IPS-NIHi11 (cell line): ENCODE results near the gene ZFHX3.
"Not testable (repeated sequence)": the region's sequence is repeated elsewhere in the genome, so short reads cannot be mapped to it uniquely, and the experiment has no call there.

Experiments used
- DNase-seq: peaks from one replicate; pipeline ENCODE4 v3.0.0; 2012; ENCODE audit warnings: mixed read lengths, low spot score

ZFHX3 gene, protein sequence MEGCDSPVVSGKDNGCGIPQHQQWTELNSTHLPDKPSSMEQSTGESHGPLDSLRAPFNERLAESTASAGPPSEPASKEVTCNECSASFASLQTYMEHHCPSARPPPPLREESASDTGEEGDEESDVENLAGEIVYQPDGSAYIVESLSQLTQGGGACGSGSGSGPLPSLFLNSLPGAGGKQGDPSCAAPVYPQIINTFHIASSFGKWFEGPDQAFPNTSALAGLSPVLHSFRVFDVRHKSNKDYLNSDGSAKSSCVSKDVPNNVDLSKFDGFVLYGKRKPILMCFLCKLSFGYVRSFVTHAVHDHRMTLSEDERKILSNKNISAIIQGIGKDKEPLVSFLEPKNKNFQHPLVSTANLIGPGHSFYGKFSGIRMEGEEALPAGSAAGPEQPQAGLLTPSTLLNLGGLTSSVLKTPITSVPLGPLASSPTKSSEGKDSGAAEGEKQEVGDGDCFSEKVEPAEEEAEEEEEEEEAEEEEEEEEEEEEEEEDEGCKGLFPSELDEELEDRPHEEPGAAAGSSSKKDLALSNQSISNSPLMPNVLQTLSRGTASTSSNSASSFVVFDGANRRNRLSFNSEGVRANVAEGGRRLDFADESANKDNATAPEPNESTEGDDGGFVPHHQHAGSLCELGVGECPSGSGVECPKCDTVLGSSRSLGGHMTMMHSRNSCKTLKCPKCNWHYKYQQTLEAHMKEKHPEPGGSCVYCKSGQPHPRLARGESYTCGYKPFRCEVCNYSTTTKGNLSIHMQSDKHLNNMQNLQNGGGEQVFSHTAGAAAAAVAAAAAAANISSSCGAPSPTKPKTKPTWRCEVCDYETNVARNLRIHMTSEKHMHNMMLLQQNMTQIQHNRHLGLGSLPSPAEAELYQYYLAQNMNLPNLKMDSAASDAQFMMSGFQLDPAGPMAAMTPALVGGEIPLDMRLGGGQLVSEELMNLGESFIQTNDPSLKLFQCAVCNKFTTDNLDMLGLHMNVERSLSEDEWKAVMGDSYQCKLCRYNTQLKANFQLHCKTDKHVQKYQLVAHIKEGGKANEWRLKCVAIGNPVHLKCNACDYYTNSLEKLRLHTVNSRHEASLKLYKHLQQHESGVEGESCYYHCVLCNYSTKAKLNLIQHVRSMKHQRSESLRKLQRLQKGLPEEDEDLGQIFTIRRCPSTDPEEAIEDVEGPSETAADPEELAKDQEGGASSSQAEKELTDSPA (N-terminal part only)

DNA sequence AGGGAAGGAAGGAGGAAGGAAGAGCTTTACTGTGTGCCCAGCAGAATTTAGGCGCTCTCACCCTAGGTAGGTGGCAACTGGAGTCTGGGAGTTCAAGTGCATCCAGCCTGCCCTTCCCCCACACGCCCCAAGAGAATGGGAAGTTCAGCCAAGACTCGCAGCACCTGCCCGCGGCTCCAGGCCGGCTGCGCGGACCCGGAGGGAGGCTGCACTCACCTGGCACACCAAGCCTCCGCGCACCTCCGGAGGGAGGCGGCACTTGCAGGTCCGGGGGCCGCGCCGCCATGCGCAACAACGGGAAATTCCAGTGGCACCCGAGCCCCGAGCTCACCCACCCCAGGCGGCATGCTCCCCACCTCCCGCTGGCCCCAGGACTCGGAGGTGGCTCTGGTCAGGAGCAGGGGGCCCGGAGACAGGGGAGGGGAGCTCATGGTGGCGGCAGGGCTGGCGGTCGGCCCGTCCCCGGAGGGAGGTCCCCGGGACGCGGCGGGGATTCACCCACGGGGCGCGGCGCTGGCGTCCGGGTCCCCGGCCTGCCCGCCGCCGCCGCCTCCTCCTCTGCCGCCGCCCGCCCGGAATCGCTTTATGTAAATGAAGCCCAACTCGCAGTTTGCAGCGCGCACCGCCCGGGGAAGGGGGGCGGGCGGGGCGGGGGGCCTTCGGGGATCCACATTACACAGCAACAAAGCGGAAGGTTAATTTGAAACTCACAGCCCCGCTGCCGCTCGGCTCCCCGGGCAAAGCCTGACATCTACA, at the start of gene ZFHX3:
TSS of gene ZFHX3 (minus strand) at position 593 of the 756 bp plus-strand sequence. CDS start 87,983 bp downstream, outside the sequence.
- peak; percentile 54 for DNase-seq

DNA sequence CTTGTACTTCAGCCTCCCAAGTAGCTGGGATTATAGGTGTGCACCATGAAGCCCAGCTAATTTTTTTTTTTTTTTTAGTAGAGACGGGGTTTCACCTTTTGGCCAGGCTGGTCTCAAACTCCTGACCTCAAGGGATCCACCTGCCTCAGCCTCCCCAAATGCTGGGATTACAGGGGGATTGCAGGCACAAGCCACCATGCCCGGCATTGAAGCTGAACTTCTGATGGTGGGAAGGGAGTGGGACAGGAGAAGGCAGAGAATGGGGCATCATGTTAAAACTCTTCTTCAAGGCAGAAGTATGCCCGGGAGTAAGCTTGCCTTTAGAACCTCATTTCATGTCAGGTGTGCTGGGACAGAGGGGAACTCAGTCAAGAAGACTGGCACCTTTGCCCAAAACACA, 48.6 kb upstream of the ZFHX3 start:
- no peak for DNase-seq

DNA sequence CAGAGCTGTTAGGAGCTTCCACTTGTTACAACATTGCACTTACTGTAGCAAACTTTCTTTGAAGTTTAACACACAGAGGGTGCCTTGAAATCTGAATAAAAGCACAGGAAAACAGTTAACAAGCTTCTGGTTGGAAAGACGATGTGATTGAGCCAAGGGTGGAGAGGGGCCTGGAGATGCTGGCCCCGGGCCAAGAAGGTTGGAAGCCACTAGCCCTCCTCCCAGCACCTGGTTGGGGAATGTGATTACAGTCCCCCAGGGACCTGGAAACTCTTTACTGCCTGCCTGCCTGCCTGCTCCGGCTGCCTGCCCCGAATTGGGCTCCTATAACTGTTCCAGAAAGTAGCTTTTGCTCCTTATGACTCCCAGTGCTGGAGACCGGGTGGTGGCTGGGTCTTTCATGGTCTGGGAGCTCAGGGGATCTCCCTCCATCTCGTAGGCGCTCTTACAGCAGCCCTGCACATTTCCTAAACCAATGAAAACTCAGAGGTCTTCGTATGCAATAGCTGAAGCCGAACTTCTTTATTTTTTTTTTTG, 48.0 kb upstream of the ZFHX3 start:
- peak; percentile 29 for DNase-seq

DNA sequence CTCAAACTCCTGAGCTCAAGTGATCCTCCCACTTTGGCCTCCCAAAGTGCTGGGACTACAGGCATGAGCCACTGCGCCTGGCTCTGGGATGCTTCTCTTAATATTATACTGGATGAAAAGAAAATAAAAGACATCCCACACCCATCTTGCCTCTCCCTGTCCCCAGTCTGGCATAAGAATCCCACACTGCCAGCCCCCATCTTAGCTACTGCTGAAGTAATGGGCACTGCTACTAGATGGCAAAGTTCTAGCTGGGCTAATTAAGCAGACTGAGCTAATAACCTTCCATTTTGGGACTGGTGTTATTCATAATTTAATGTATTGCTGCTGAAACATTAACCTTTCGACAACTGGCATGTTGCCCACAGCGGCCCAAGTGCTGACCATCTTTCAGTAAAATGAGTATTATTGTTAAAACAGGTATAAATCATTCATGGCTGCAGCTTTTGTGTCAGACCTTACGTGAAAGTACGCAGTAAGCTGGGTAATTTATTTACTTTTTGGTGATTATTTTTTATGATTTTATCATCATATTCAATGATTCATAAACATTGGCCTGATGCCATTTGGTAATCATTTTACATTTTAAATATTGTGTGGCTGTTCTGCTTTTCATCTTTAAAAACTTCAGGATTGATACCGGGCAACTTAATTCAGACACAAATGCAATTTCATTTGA, 47.4 kb upstream of the ZFHX3 start:
- DNase-seq: no peak

DNA sequence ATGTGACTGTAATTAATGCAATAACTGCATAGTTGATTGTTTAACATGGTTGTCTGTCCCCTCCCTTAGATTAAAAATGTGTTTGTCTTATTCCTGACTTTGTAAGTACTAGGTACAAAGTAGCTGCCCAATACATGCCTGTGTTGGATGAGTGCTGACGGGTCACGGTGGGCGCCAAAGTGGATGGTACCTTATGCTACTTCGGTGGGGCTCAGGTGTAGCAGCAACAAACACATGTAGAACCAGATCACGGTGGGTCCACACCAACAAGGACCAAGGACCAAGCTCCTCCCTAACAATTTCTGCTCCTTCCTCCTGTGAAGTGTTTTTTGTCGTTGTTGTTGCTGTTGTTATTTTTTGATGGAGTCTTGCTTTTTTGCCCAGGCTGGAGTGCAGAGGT, 46.4 kb upstream of the ZFHX3 start:
- no peak for DNase-seq

DNA sequence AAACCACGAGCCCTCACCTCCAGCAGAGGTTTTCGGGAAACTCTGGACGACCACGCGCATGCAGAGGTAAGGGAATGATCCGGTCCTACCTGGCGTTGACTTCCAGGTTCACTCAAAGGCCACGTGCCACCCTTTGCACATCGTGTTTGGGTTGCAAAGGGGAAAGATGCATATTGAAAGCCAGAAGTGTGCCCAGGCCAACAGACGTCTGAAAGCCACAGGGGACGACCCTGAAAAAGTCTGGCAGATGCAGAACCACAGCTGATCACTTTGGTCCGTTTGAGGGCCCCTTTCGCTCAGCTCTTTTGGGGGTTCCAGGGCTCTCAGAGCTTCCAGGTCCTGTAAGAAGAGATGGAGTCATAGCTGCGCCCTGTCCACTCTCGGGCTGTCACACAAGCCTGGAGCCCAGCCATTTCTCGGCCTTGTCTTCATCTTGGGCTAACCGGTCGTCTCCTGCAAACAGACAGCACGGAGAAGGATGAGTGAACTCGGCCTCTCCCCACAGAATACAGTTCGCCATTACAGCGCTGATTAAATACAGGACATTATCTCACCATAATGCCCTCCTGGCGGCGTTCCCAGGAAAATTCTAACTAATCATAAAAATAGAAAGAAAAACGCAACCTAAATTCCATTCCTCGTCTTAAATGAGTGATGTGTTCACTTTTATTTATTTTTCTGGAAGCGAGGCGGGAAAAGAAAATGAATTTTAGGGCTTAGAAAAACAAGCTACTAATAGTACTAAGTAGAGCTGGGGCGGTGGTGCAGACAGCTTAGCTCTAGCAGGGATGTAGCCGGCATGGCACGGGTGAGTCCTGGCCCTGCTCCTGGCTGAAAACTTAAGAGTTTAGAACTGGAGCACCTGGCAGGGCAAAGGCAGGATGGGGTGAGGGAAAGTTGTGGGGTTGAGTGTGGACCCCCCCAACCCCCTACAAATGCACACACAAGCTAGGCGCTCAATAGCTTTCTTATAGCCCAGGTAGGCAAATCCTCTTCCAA, 45.5 kb upstream of the ZFHX3 start:
- no peak for DNase-seq

DNA sequence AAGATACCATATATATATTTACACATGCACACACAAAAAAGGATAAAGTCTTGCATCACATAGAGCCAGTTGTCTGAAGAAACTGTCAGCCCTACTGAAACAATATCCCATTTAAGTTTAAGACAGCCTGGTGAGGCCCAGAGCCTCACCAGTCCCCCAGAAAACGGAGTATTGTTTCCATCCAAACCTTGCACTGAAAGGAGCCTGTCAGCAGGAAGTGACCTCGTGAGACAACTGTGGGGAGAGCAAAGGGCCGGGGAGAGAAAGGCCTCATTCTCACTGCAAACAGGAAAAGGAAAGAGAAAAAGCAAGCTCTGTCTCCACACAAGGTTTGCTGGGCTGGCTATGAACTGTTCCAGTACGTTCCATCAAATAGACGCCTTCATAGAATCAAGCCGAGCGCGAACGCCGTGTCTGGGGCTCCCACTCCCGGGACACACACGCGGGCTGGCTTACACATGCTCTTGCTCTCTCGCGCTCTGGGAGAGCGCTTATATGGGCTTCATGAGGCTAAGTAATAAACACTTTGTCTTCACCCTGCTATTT, 44.4 kb upstream of the ZFHX3 start:
- DNase-seq: no peak

DNA sequence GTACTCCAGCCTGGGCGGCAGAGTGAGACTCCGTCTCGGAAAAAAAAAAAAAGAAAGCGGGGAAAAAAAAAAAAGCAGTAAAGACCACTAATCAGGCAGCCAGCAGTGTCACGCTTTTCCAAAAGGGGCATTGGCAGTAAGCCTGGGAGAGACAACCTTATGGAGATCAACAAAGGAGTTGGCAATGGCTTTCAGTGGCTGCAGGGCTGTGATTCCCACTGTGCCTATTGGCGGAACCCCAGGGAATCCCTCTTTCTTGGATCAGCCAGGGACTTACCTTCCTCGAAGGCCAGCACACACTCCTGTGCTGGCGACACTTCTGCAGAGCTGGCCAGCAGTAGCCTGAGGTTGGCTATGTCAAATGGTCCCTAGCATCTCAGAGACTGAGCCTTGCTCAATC, 43.2 kb upstream of the ZFHX3 start:
- no peak for DNase-seq

DNA sequence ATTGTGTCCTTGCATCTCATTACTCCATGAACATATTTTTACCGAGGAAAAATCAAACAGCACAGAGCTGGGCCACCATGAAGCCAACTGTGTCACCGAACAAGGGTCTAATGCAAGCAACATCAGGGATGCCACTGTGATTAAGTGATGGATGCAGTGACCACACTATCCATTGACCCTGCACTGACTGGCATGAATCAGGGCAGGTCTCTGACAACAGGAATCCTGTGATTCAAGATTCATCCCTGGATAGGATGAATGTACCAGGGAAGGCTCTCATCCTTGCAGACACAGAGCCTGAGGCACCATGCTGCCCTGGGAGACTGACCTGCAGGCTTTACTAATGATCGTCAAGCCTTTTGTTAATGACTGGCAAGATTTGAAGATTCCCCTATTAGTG, 41.5 kb upstream of the ZFHX3 start:
- no peak for DNase-seq

DNA sequence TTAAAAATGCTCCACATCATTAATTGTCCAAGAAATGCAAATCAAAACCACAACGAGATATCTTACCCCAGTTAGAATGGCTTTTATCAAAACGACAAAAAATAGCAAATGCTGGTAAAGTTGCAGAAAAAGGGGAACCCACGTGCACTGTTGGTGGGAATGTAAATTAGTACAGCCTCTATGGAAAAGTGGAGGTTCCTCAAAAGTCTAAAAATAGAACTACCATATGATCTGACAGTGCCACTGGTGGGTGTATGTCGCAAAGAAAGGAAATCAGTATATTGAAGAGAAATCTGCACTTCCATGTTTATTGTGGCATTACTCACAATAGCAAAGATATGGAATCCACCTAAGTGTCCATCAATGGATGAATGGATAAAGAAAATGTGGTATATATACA, 38.2 kb upstream of the ZFHX3 start:
- no peak for DNase-seq

DNA sequence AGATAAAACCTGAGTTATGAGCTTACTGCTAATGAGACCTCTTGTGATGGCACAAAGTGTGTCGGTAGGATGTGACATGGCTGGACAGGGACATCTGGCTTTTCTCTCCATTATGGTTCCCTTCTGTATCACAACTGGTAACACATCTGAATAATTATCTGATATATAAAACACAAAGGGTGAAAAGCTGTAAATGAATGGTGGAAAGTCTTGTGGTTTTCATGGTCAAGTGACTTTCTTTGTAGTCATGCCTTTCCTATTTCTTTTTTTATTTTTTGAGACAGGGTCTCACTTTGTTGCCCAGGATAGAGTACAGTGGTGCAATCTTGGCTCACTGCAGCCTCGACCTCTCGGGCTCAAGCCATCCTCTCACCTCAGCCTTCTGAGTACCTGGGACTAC, 35.3 kb upstream of the ZFHX3 start:
- no peak for DNase-seq

DNA sequence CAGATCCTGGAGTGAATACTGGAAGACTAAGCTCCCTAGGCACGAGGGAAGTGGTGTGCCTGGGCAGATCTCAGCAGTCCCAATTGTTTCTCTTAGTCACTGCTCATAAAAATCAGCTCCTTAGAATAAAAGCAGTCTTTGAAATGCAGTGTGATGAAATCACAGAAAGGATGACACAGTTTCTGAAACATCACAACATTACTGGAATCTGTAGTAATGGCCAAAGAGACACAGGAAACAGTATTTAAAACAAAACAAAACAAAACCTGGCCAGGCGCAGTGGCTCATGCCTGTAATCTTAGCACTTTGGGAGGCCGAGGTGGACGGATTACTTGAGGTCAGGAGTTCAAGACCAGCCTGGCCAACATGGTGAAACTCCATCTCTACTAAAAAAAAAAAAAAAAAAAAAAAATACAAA, 34.7 kb upstream of the ZFHX3 start:
- DNase-seq: not testable (repeated sequence)

DNA sequence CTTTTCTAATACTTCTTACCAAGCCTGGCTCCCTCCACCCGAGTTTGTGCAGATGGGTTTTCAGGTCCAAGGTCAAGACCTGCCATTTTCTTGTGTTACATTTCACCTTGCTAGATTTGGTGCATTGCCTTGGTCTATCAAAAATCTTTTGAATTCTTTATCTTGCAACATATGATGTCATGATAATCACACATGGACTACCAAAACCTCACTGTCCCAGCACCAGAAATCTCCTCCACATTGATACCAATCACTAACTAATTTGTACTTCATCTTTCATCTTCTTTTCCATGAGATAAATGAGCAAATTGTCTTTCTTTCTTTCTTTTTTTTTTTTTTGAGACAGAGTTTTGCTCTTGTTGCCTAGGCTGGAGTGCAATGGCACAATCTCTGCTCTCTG, 33.0 kb upstream of the ZFHX3 start:
- DNase-seq: no peak

DNA sequence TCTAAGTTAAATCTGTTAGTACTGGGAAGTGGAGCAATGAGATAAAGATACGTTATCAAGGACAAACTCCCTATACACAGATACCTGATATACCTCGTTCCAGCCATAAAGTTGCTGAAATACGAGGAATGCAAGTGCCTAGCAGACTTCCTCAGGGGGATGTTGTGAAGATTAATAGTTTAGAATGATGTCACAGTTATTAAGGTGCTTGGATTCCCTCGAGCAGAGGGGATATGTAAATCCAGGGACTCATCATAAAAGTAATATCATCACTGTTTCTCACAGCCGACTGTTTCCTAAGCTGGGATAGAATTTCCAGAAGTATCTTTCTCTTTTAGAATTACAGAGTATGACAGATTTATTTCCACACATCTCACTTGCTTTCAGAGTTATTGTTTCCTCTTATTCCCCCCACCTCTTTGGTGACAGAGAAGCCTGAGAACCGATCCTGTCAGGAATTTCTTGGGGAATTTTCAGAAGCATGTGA, 28.4 kb upstream of the ZFHX3 start:
- DNase-seq: no peak

DNA sequence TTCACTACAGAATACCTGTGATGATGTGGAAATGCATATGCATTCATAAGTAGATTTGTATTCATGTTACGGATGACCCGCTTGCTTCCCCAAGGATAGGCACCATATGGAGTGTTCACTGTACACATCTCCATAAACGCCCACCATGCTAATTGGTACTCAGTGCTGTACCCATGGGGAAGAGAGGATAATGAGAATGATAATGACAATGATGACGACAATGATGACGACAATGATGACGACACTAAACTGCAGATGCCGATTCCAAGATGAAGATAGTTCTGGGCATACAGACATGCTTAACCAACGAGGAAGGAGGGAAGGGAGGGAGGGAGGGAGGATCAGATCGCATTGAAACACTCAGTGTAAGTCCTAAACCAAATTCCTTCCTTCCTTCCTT, 26.5 kb upstream of the ZFHX3 start:
- no peak for DNase-seq

DNA sequence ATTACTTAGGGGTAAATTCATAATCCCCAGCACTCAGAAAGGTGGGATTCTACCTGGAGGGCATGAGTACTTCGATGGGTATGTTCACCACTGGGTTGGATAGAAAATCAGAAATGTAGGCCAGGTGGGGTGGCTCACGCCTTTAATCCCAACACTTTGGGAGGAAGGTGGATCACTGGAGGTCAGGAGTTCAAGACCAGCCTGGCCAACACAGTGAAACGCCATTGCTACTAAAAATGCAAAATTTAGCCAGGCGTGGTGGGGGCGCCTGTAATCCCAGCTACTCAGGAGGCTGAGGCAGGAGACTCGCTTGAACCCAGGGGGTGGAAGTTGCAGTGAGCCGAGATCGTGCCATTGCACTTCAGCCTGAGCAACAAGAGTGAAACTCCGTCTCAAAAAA, 24.1 kb upstream of the ZFHX3 start:
- DNase-seq: not testable (repeated sequence)

DNA sequence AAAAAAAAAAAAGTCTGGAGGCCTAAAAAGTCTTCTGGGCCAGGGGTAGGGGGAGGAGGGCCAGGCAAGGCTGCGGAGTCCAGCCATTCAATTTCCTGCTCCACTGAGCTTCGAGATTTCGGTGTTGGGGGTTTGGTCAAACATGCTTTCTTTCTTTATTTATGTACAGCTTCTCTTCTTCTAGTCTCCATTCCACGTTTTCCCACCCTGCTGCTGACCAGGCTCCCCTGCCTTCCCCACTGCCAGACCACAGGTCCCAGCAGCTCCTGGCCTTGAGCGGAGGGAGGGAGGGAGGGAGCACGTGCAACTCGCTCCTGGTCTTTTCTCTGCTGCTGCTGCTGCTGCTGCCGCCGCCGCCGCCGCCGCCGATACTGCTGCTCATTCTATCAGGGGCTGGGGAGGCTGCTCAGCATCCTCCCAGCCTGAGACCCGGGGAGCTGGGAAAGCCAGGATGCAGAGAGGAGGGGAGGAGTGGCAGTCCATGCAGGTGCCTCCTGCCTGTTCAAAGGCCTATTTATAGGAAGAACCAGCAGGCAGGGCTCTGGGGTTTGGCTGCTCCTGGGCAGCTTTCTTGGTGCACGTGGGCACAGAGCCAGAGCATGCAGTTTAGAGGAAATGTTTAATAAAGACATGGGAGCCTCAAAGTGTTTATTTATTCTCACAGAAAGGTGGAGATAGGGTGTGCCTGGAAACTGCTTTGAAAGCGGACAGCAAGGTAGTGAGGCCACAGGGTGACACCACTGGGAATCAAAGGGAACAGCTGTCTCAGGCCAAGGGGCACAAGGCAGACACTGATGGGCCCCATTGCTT, 23.4 kb upstream of the ZFHX3 start:
- peak; percentile 77 for DNase-seq

DNA sequence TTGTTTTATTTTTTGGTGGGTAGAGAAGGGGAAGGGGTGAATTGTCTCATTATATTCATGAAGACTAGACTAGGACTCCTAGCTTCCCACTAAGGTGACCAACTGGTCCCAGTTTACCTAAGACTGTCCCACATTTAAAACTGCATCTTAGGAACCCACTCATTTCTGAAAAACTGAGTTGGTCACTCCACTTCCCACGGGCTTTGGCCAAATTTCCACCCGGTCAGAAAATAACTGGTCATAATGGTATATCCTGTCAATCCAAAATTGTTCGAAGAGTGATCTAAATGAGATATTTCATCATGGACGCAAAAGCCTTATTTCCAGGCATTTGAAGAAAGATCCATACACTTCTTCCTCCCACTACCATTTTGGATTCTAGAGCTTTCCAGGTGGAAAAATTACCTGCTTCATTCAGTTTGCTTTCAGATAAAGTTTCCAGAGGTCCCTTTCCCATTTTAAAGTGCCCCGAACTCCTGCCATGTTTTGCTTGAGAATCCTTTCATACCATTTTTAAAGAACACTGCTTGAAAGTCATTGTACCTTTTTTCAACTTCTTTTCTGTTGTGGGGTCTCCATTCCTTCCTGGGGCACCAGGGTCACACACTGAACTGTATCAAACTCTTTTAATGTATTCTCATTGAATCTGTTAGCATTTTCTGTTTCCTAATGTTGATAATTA, 21.8 kb upstream of the ZFHX3 start:
- DNase-seq: no peak
